NCI-H146 treated with DMSO at 0.1 percent for 48 hours (cell line): ENCODE results near the gene GNG12.

Source experiments
- DNase-seq: peaks from one replicate; lab custom pipeline; 2025; ENCODE audit not compliant: unreplicated experiment; lab: John Stamatoyannopoulos, UW

Gene GNG12

DNA sequence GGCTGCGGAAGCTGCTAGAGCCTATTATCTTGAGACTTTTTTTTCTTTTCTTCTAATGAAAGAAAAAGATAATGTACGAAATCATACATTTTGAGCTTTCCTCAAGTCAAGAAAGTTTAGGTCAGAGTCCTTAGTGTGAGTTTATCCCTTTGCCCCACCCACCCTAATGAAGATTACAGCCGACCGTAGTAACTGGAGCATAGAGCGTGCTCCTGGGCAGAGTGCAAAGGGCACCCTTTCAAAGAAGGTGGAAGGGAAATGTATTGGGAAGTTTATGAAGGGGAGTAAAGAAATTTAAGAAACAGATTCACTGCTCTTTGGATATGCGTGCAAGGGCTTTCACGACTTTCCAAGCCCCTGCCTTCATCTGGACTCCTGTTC, 17.2 kb downstream of the GNG12 start:
- no peak for DNase-seq

DNA sequence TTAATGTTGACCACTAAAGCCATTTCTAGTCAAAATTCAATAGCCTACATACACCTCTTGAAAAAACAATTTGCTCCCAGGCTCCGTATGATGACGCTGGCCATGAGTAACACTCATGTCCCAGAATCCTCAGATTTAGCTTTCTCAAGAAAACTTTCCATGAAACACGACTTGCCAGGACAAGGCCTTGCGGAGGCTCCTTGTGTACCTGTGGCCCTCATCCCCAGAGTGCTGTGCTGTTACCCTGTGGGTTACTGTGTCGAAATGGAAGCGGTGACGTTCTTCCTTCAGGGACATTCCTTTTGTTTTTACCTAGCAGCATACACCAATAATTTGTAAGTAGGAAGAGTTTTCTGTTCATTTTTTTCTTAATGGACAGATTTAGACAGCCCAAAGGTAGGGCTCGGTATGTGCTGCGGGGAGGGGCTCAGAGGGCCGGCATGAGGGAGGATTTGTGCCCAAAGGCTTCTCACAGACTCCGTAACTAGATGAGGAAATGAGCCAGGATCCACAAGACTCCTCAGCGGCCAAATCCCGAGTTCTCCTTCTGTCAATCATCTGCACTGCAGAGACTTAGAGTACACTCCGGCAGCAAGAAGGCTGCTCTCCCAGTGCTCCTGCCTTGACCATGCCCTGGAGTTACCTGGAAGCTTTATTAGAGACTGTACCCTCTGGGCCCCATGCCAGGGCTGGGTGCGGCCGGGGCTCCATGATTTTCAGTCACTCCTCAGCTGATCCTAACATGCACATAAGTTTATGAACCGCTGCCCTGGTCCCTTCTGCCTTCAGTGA, 17.8 kb downstream of the GNG12 start:
- DNase-seq, result no peak

DNA sequence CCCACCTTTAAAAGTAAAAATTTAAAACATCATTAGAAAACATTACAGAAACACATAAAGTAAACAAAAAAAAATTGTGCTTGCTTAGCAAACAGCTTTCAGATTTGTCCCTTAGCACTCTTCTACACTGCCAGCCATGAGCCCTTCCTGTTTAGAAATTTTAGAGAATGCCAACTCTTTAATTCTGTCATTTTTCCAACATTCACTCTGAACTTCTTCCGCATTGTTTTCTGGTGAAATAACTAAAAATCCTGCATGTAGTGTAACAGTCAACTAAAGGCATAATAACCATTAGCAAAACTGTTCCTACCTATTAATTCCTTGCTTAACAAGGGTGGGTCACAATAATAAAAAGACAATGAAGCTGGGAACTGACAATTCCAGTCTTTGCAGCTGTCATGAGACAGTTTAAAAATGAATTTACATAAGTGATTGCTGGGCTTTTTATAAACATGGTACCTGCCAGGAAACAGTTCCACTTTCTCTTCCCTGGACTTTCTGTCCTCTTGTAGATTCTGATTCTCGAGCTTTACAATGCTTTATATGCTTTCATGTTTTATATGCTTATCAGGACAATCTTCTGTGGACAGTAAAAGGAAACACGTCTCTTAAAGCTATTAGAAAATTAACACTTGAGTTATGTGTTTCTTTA, 19.0 kb downstream of the GNG12 start:
- DNase-seq, result peak; percentile 26

DNA sequence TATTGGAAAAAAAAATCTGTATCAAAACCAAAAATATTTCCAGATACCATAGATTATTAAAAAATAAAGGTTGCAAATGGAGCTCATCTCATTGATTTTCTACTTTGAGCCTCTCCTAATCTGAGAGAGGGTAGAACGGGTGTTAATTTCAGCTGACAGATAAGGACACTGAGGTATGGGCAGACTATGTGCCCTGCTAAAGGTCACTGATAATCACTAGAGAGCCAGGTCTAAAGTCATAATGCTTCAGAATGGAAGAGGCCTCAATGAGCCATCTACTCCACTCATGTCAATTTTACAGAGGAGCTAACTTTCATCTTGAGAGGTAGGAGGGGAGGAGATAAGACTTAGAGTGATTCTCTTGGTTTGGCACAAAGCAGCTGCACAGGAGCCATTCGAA, 21.0 kb downstream of the GNG12 start:
- DNase-seq, result no peak

DNA sequence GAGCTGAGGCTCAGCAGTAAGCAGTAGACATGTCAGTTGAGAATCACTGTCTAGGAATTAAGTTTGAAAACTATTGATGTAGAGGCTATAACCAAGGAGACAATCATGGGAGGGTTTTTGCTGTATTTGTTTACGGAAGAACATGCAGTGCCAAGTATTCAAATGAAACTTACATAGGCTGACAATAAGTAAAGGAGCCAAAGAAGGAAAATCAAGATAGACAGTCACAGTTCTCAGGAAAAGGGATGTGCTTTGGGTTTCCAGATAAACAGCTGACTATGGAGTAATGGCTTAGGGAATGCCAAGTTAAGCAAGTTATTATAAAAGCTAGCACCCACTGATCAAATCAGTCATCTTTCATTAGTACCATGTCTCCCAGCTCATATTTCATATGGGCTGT, 21.5 kb downstream of the GNG12 start:
- DNase-seq, result no peak

DNA sequence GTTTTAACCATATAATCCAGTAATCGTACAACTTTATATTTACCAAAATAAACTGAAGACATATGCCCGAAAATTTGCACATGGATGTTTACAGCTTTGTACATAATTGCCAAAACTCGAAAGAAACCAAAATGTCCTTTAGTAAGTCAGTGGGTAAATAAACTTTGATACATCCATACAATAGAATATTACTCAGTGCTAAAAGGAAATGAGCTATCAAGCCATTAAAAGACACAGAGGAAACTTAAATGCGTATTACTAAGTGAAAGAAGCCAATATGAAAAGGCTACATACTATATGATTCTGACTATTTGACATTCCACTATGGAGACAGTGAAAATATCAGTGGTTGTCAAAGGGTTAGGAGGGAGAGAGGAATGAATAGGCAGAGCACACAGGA, 23.4 kb downstream of the GNG12 start:
- no peak for DNase-seq

DNA sequence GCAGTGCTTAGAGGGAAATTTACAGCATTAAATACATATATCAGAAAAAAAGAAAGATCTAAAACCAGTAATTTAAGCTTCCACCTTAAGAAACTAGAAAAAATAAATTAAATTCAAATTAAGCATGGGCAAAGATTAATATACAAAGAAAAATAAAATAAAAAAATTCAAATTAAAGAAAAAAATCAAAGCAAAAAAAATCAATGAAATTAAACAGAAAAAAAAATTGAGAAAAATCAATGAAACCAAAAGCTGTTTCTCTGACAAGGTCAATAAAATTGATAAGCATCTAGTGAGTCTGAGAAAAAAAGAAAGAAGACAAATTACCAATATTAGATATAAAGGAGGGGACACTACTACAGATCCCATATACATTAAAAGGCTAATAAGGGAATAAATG, 26.0 kb downstream of the GNG12 start:
- DNase-seq, result no peak

DNA sequence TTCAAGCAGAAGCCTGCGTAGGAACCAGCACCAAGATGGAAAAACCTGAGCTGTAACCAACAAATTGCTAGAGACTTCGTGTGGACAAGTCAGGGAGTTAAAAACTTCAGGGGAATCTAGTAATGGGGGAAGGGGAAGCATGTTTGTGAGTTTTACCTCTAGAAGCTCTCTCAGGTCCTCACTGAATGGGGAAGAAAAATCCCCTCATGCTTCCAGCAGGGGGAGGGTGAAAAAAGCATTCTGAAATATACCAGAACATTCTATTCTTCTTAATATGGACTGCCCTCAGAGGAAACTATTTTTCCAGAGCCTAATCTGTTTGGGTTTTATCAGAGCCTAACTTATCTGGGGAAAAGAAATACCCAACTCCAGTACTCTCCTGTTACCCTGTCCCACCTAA, 28.6 kb downstream of the GNG12 start:
- no peak for DNase-seq

DNA sequence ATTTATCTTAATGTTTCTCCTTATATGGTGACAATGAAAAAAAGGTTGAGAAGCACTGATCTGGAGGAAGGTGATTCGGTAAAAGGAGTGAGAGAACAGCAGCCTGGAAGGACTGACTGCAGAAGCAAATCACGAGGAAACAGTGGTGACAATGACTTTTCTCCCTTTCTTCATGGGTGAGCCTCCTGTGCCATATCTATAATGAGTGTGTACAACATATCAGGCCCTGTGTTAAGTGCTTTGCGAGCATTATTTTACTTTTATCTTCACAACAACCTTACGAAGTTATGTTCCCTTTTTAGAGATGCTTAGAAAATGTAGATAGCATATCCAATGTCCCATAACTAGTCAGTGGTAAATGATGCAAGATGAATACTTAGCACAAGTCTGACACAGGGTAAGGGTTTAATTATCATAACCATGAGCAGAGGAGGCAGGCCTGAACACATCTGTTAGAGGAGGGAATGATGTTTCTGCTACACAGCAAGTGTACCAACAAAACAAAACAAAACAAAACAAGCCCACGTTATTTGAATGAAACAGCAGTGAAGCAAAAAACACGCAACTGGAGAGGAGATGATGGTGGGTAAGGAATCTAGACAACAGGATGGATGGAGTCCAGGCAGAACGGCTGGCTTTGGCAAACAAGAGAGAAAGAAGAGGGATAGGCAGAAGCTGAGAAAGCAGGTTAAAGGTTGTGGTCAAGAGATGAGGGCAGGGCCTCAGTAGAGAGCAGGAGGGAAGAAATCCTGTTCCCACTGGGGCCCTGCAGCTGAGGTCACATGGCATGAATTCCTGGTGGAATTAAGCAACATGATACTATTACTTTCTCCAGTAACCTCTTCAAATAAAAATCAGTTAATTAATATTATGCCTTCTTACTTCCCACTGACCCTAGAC, 29.6 kb downstream of the GNG12 start:
- no peak for DNase-seq

DNA sequence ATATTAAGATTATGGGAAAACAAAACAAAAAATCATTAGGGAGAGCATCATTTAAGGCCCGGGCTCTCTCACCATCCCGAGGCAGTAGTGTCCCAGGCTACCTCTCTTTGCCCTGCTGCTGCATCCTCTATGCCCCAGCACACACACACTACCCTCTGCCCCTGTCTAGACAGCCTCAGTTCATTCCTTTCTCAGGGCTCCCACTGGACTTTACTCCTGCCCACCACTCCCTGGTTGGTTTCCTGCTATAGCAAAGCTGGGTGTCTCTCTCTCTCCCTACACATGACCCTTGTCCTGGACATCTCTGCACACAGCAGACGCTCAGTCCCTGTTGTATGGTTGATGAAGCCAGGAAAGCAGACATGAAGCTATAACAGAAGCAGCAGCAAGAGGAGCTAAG, 30.7 kb downstream of the GNG12 start:
- DNase-seq, result no peak

DNA sequence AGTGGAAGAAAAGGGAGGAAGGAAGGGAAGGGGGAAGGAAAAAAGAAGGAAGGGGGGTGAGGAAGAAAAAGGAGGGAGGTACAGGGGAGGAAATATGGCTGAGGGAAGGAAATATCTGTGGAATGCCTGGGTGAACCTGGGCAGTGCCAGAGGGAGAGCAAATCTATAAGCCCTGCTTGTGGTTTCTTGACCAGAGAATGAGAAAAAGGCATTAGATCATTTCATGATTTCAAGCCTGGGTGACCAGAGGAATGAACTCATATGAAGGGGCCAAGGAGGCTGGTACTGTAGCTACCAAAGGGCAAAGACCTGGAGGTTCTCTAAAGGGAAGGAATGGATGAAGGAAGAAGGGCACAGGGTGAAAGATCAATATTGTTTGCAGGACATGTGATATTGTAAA, 31.4 kb downstream of the GNG12 start:
- no peak for DNase-seq

DNA sequence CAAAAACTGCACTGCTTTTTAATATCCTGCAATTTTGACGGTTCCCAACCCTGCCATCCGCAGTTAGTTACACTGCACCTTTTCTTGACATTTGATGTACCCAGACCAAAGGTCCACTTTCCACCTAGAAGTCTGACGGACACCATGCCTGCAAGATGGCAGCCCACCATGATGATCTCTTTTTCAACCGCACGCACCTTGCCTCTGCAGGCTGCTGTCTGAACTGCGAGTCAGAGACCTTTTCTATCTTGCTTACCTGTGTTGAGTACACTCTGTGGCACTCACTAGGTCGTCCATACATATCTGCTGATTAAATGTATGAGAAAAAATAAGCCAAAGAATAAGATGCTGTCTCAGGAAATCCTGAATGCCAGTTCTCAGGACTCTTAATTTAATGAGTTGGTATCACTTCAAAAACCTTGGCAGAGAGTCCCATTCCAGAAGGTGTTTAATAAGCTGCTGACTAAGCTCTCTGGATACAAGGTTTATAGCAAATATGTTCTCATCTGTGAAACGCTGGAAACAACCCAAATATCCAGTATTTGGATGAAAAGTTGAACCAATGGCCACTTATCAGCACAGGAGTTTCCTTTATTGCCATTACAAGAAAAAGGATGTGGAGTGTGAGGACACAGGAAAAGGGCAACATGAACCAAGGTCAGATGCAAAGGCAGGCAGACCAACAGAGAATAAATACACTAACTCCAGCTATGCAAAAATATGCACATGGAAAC, 37.9 kb downstream of the GNG12 start:
- DNase-seq, result no peak

DNA sequence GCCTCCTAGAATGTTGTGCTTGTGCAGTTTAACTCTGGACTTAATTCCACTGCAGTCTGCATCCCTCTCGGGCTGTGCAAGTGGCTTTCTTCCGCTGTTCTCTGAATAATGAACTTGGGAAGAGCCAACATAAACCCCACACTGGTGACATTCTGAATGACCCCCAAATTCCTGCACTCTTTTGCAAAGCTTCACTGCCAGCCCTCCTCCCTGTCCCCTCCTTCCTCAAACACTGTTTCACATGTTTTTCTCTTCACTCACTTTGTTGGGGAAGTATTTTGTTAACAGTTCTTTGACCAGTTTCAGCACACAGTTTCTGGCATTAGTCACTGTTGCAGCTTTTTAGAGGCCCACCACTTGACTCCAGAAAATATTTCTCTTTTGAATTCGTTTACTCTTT, 39.7 kb downstream of the GNG12 start:
- no peak for DNase-seq

DNA sequence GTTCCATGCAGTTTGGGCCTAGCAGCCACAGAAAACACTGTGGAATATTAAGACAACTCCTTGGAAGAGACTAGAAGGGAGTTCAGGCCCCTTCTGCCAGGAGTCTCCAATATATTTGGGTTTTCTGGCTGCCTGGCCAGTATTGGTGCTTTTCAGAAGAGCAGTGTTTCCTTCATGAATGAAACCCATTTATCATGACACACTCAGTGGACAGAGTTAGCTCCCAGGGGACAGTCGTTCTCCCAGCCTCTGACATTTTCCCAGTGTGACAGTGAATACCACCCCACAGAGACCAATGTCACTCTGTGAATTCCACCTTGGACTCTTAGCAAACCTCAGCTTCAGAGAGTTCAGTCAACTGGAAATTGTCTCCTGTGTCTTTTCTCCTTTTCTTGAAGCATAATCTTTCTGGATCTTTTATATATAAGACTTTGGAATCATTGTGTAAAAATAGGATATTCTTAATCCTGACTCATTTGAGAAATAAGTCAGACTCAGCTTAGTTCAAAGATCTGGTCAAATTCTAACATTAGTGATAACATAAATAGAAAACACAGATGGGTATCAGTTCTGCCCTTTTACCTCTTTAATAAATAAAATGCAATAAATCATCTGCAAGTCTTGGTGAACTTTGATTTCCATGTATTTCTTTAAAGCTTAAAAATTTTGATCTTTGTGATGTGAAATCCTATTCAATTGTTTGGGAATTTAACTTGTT, 40.4 kb downstream of the GNG12 start:
- DNase-seq, result no peak

DNA sequence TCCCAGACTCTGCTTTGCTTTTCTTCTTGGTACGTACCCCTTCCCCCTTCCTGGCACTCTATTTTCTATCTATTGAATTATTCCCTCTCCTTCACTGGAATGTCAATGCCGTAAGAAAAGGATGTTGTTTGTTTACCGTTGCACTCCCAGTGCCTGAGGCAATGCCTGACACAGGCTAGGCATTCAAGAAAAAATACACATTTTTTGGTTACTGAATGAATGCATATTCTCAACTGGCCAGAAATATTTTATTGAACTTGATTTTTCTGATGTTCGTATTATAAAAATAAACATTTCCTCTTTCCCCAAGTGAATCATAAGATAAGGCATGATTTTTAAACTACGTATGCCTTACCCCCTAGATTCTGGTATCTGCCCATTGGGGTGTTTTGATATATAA, 41.2 kb downstream of the GNG12 start:
- no peak for DNase-seq

DNA sequence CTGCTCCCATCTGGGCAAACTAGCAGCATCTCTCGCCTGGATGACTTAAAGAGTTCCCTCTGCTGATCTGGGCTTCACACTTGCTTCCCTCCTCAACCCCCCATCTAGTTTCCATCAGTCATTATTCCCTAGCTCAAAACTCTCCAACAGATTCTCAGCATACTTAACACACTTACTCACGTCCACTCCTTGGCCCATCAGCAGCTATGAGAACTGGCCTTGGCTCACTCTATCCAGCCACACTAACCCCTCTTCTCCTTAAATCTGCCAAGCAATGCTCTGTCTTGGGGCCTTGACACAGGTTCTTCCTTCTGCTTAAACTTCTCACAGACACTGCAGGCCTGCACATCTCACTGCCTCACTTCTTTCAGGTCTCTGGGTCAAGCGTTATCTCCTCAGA, 41.6 kb downstream of the GNG12 start:
- no peak for DNase-seq

DNA sequence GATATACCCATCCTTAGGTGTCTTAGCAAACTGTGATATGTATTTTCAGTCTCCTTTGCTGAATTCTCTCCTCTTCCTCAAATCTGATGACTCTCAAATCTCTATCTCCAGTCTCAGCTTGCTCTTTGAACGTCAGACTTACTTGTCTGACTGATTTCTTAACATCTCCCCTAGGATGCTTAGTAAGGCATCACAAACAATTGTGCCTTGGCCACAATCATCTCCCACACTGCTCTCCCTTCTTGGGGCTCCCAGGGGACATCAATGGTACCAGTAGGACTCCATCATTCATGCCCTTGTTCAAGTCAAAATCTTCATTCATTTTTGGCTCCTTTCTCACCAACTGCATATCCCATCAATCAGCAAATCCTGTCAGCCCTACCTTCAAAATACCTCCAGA, 42.0 kb downstream of the GNG12 start:
- no peak for DNase-seq

DNA sequence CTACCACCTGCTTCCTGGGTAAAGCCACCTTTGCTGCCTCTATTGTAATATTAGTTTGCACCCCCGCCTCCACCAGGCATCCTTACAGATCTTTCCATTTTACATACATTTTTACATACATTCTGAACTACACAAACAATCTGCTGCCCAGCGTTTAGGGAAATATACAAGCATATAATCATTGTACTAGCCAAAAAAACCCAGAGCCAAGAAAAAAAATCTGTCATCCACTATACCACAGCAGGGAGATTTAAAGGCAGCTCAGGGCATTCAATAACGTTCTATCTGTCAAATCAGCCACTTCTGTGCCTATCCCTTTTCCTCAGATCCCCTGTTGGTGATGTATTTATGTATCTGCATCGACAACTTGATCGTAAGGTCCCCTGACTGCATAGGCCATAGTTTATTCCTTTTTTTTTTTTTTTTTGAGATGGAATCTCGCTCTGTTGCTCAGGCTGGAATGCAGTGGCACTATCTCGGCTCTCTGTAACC, 43.0 kb downstream of the GNG12 start:
- DNase-seq, result no peak

DNA sequence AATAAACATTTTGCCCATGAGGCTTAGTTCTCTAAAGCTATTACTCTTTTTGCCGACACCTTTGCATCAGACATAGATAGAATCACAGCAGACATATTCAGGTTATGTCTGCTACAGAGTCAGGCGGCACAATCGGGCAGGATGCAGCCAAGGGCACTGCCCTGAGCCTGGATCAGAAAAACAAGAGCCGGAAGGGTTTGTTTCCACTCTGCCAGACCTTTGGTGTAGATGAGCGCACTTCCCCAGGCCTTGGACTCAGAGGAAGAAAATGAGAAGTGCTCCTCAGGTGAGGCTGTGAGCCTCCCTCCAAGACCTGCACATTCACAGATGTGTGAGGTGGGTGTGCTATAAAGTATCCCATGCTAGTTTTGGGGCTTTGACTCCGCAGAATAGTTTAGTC, 43.7 kb downstream of the GNG12 start:
- DNase-seq, result no peak

DNA sequence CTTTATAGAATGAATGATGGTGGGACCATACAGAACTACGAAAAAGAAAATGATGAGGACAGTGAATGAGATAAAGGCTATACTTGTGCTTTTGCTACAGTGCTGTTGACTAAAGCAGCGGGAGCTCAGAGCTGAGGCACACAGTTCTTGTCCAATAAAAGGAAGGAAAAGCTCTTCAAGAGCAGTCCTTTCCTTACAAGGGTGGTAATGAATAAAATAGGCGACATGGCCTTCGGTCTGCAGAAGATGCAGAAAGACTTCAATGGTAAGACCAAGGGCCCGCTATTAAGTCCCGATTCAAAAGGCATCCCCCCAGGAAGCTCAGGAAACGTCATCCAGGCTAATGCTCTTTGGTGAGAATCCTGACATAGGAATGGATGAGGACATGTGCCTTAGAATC, 44.4 kb downstream of the GNG12 start:
- DNase-seq, result no peak
